HepG2 (cell line): ENCODE results near the gene CFAP300. TPM values are rescaled to one million over a fixed set of nuclear protein-coding genes. Genes with fewer than 3 reads are reported as not detected.
A peak's percentile ranks its signal among the peaks of the same experiment; 100 is the strongest.

Source experiments
- CENPT ChIP-seq: sonication (generic); formaldehyde crosslinking; IDR thresholded peaks from 2 replicates; pipeline ENCODE4 v1.8.0; 2022; ENCODE audit warnings: low read depth, mild to moderate bottlenecking, moderate library complexity, missing genetic modification reagents
- CREB1 ChIP-seq, 2 experiments: fragments of 450-650 bp in 1 of 2; IDR thresholded peaks; 2 replicates each; pipeline ENCODE4 v1.6.1; 2016 to 2017; ENCODE audit warnings: control low read depth in 1 of 2, mild to moderate bottlenecking in 1 of 2, missing compliant biosample characterization in 1 of 2, missing genetic modification characterization in 1 of 2
- ELF3 ChIP-seq: IDR thresholded peaks from 2 replicates; pipeline ENCODE4 v1.6.1; 2016; ENCODE audit warnings: missing genetic modification reagents, missing compliant biosample characterization
- FOSL1 ChIP-seq: sonication (generic); formaldehyde crosslinking; IDR thresholded peaks from 2 replicates; pipeline ENCODE4 v1.9.0; 2021; ENCODE audit warnings: missing genetic modification reagents, borderline replicate concordance
- FOSL2 ChIP-seq: sonication (generic); formaldehyde crosslinking; IDR thresholded peaks from 2 replicates; pipeline ENCODE4 v1.4.0; 2020; ENCODE audit warnings: missing genetic modification reagents
- FOXA3 ChIP-seq: IDR thresholded peaks from 2 replicates; pipeline ENCODE4 v1.6.1; 2016; ENCODE audit warnings: missing genetic modification reagents, missing compliant biosample characterization
- GABPB1 ChIP-seq: IDR thresholded peaks from 2 replicates; pipeline ENCODE4 v1.6.1; 2016; ENCODE audit warnings: mild to moderate bottlenecking, missing genetic modification reagents, moderate library complexity, missing compliant biosample characterization
- HHEX ChIP-seq: IDR thresholded peaks from 2 replicates; pipeline ENCODE4 v1.6.1; 2016; ENCODE audit warnings: control low read depth
- HMG20A ChIP-seq: IDR thresholded peaks from 2 replicates; pipeline ENCODE4 v1.6.1; 2016; ENCODE audit warnings: borderline replicate concordance
- NCOA5 ChIP-seq: sonication (generic); formaldehyde crosslinking; IDR thresholded peaks from 2 replicates; pipeline ENCODE4 v1.4.0; 2020; ENCODE audit warnings: missing genetic modification reagents
- RCOR2 ChIP-seq: IDR thresholded peaks from 2 replicates; pipeline ENCODE4 v1.6.1; 2016; ENCODE audit warnings: missing biosample characterization, missing genetic modification reagents
- RXRB ChIP-seq: IDR thresholded peaks from 2 replicates; pipeline ENCODE4 v1.6.1; 2016; ENCODE audit warnings: borderline replicate concordance, missing genetic modification reagents, missing compliant biosample characterization
- SAP130 ChIP-seq: IDR thresholded peaks from 2 replicates; pipeline ENCODE4 v1.6.1; 2016; ENCODE audit warnings: low read depth
- ZBTB38 ChIP-seq: sonication (generic); formaldehyde crosslinking; IDR thresholded peaks from 2 replicates; pipeline ENCODE4 v1.5.1; 2020; ENCODE audit warnings: mild to moderate bottlenecking, missing genetic modification reagents
- ZNF614 ChIP-seq: IDR thresholded peaks from 2 replicates; pipeline ENCODE4 v1.6.1; 2018; ENCODE audit warnings: missing biosample characterization, missing genetic modification reagents, inconsistent platforms, borderline replicate concordance
- ZNF644 ChIP-seq: IDR thresholded peaks from 2 replicates; pipeline ENCODE4 v1.6.1; 2016; ENCODE audit warnings: low read depth
- polyA plus RNA-seq, 8 experiments: library from polyadenylated mRNA; depleted of rRNA in 3 of 8; stranded (reverse) in 7 of 8; unstranded in 1 of 8; fragments of >200 nt; fragmentation: Illumina TruSeq in 4 of 8; extraction: Trizol in 4 of 8; gene quantifications; 2 replicates each; pipeline versions ENCODE4 v1.2.1 to v1.2.3, GENCODE V29; 2011 to 2016; ENCODE audit warnings: low read depth in 4 of 8, missing spikeins in 1 of 8, mixed read lengths in 1 of 8; ENCODE audit not compliant: insufficient read depth in 1 of 8
- total RNA-seq, 5 experiments: library from RNA; depleted of rRNA; stranded (reverse); fragments of >200 nt; fragmentation: Illumina TruSeq; extraction: Trizol; gene quantifications; 2 replicates each; pipeline ENCODE4 v1.2.3, GENCODE V29; 2016; ENCODE audit warnings: low read depth in 1 of 5
- TF ChIP-seq, protein P1 (sequence below): sonication (generic); formaldehyde crosslinking; IDR thresholded peaks from 2 replicates; pipeline ENCODE4 v1.4.0; 2020; ENCODE audit warnings: missing genetic modification reagents
- TF ChIP-seq, protein P2 (sequence below): IDR thresholded peaks from 2 replicates; pipeline ENCODE4 v1.6.1; 2016; ENCODE audit warnings: low read depth
- TF ChIP-seq, protein P3 (sequence below): IDR thresholded peaks from 2 replicates; pipeline ENCODE4 v1.6.1; 2016; ENCODE audit warnings: low read depth, missing genetic modification reagents, missing compliant biosample characterization

The CFAP300 gene
- total and polyA plus RNA-seq, 2 of the 13 experiments (the other 11 are each of a cell fraction or from before 2014, with no cell fraction given): not detected

DNA sequence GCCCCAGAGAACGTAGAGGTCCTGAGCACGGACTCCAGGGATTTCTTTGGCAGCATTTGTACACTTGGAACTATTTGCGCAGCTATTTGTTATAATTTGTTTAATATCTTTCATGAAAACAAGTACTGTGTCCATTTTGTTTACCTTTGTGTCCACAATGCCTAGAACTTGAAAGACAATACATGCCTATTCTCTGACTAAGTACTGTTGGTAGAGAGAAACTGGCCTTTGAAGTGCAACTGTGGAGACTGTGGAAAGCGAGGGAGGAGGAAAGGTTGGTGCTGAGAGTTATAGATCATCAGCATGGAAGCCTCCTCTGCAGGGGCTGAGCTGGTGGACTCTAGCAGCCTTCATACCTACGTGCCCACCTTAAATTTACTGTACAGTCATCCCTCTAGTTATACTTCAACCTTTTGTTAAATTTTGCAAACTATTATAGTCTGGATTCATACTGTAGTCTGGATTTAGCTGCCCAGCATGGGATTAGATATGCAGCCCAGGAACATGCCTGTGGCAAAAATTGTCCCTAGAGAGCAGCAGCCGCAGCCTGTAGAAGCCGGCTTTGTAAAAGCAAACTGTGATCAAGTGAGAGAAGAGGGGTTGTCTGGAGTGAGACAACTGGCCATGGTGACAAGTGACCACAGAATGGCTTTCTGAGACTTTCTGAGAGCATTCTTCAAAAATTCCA lies 38.8 kb downstream of the CFAP300 start (continued):
- TF ChIP-seq HMG20A (CRISPR knock-in tag) (peak; percentile 85; the same call in 1 of the 2 replicates), ZBTB38 (no peak), SAP130 (CRISPR knock-in tag) (peak; percentile 72), GABPB1 (CRISPR knock-in tag) (no peak), RXRB (CRISPR knock-in tag) (peak; percentile 76), NCOA5 (no peak), ZNF614 (0 out of 2 replicates have a peak, but pooled peaks have one; percentile 47), FOSL1 (CRISPR knock-in tag) (peak; percentile 67; the same call in 1 of the 2 replicates), RCOR2 (peak; percentile 50; the same call in 1 of the 2 replicates), FOSL2 (CRISPR knock-in tag) (peak; percentile 96), FOXA3 (CRISPR knock-in tag) (peak; percentile 87), HHEX (CRISPR knock-in tag) (peak; percentile 58; the same call in 1 of the 2 replicates), ZNF644 (CRISPR knock-in tag) (peak; percentile 31; the same call in 1 of the 2 replicates), CENPT (CRISPR knock-in tag) (no peak), CREB1 (IDR thresholded peaks at IDR 0.05) (no peak), CREB1 (CRISPR knock-in tag; IDR thresholded peaks at IDR 0.05) (peak; percentile 39; the same call in 1 of the 2 replicates), ELF3 (CRISPR knock-in tag) (peak; percentile 50; the same call in 1 of the 2 replicates)
- TF ChIP-seq, protein P1, sequence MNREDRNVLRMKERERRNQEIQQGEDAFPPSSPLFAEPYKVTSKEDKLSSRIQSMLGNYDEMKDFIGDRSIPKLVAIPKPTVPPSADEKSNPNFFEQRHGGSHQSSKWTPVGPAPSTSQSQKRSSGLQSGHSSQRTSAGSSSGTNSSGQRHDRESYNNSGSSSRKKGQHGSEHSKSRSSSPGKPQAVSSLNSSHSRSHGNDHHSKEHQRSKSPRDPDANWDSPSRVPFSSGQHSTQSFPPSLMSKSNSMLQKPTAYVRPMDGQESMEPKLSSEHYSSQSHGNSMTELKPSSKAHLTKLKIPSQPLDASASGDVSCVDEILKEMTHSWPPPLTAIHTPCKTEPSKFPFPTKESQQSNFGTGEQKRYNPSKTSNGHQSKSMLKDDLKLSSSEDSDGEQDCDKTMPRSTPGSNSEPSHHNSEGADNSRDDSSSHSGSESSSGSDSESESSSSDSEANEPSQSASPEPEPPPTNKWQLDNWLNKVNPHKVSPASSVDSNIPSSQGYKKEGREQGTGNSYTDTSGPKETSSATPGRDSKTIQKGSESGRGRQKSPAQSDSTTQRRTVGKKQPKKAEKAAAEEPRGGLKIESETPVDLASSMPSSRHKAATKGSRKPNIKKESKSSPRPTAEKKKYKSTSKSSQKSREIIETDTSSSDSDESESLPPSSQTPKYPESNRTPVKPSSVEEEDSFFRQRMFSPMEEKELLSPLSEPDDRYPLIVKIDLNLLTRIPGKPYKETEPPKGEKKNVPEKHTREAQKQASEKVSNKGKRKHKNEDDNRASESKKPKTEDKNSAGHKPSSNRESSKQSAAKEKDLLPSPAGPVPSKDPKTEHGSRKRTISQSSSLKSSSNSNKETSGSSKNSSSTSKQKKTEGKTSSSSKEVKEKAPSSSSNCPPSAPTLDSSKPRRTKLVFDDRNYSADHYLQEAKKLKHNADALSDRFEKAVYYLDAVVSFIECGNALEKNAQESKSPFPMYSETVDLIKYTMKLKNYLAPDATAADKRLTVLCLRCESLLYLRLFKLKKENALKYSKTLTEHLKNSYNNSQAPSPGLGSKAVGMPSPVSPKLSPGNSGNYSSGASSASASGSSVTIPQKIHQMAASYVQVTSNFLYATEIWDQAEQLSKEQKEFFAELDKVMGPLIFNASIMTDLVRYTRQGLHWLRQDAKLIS: no peak
- TF ChIP-seq, protein P2, sequence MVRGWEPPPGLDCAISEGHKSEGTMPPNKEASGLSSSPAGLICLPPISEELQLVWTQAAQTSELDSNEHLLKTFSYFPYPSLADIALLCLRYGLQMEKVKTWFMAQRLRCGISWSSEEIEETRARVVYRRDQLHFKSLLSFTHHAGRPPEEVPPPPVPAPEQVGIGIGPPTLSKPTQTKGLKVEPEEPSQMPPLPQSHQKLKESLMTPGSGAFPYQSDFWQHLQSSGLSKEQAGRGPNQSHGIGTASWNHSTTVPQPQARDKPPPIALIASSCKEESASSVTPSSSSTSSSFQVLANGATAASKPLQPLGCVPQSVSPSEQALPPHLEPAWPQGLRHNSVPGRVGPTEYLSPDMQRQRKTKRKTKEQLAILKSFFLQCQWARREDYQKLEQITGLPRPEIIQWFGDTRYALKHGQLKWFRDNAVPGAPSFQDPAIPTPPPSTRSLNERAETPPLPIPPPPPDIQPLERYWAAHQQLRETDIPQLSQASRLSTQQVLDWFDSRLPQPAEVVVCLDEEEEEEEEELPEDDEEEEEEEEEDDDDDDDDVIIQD: peak; percentile 83; the same call in 1 of the 2 replicates
- TF ChIP-seq, protein P3, sequence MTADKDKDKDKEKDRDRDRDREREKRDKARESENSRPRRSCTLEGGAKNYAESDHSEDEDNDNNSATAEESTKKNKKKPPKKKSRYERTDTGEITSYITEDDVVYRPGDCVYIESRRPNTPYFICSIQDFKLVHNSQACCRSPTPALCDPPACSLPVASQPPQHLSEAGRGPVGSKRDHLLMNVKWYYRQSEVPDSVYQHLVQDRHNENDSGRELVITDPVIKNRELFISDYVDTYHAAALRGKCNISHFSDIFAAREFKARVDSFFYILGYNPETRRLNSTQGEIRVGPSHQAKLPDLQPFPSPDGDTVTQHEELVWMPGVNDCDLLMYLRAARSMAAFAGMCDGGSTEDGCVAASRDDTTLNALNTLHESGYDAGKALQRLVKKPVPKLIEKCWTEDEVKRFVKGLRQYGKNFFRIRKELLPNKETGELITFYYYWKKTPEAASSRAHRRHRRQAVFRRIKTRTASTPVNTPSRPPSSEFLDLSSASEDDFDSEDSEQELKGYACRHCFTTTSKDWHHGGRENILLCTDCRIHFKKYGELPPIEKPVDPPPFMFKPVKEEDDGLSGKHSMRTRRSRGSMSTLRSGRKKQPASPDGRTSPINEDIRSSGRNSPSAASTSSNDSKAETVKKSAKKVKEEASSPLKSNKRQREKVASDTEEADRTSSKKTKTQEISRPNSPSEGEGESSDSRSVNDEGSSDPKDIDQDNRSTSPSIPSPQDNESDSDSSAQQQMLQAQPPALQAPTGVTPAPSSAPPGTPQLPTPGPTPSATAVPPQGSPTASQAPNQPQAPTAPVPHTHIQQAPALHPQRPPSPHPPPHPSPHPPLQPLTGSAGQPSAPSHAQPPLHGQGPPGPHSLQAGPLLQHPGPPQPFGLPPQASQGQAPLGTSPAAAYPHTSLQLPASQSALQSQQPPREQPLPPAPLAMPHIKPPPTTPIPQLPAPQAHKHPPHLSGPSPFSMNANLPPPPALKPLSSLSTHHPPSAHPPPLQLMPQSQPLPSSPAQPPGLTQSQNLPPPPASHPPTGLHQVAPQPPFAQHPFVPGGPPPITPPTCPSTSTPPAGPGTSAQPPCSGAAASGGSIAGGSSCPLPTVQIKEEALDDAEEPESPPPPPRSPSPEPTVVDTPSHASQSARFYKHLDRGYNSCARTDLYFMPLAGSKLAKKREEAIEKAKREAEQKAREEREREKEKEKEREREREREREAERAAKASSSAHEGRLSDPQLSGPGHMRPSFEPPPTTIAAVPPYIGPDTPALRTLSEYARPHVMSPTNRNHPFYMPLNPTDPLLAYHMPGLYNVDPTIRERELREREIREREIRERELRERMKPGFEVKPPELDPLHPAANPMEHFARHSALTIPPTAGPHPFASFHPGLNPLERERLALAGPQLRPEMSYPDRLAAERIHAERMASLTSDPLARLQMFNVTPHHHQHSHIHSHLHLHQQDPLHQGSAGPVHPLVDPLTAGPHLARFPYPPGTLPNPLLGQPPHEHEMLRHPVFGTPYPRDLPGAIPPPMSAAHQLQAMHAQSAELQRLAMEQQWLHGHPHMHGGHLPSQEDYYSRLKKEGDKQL (CRISPR knock-in tag): peak; percentile 71; the same call in 1 of the 2 replicates
